NCI-H345 treated with DMSO at 0.1 percent for 48 hours (cell line): ENCODE data around the gene JAKMIP3.
A peak's percentile ranks its signal among the peaks of the same experiment; 100 is the strongest.

ENCODE experiments used
- DNase-seq: peaks from one replicate; lab custom pipeline; 2025; ENCODE audit not compliant: unreplicated experiment; lab: John Stamatoyannopoulos, UW

Gene JAKMIP3

DNA sequence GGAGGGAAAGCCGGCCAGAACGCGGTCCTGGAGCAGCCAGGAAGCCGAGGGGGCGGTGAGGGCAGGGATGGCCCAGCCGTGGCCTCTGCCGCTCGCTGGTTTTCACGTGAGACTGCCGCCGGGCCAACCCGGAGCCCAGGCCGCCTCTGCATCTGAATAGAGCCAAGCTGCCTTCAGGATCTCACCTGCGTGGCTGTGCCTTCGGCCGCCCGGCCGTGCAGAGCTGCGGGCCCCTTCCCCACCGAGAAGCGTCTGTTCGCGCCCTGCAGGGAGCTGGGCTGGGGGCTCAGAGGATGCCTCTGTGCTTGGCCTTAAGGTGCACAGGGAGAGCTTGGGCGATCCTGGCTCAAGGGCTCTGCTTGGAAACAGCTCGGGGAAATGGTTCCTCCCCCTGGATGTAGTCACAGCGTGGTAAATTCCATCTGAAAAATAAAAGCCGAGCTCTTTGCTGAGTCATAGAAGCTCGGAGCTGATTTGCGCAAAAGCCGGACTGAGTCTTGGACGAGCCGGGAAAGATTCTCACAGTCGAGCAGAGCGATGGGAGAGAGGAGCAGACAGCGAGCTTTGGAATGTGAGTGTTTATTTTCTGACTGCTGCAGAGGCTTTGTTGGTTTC is at the start of gene JAKMIP3:
Gene JAKMIP3 (plus strand): TSS at position 456 of the 615 bp plus-strand sequence. CDS start 38,863 bp downstream, outside the sequence.
- DNase-seq: no peak

DNA sequence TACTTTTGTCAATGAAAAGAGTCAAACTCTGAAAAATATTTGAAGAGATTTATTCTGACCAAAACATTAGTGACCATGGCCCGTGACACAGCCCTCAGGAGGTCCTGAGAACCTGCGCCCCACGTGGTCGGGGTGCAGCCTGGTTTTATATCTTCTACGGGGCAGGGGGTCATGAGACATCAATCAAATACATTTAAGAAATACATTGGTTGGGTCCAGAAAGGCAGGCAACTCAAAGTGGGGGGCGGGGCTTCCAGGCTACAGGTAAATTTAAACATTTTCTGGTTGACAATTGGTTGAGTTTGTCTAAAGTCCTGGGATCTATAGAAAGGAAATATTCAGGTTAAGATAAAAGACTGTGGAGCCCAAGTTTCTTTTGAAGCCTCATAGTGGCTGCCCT is 49.2 kb upstream of the JAKMIP3 start:
- DNase-seq: no peak

DNA sequence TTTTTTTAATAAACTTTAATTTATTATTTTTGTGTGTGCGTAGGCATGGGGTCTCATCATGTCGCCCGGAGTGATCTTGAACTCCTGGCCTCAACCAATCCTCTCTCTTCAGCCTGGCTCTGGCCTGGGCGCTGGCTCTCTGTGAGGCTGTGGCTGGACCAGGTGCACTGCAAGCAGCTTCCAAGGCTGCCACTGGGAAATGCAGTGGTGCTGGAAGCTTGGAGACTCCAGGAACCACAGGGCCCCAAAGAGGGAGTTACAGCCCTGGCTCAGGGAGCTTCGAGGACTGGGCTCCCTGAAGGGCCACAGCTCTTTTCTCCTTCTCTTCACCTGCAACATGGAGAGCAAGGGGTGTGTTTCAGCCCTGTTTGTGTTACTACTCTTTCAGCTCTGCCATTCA is 47.3 kb upstream of the JAKMIP3 start:
- DNase-seq: no peak

DNA sequence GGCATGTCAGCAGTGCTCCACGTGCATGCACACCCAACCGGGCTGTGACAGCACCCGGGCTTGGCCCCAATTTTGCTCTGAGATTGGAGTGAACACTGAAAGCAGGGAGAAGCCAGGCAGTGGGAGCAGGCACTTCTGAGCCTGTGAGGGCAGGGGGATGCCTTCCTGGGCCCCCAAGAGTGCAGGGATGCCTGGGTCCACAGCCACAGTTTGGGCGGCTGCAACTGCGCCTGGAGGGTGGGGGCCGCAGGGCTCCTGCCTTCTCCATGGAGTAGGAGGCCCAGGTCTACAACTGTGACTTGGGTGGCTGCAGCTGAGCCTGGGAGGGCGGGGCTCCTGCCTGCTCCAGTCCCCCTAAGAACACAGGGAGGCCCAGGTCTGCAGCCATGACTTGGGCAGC is 46.4 kb upstream of the JAKMIP3 start:
- DNase-seq: no peak

DNA sequence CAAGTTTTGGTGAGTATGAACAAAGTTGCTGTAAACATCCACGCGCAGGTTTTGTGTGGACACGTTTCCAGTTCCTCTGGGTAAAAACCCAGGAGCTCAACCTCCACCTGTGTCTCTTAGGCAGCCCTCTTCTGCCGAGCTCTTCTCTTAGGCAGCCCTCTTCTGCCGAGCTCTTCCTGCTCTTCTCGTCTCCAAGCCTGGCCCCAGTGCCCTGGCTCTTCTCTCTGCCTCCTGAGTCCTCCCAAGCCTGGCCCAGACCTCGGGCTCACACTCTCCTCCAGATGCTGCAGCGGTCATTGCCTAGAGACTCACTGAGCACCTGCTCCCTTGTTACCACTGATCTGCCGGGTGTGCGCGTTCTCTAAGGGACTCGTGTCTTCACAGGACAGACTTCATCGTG is 45.3 kb upstream of the JAKMIP3 start:
- DNase-seq: no peak

DNA sequence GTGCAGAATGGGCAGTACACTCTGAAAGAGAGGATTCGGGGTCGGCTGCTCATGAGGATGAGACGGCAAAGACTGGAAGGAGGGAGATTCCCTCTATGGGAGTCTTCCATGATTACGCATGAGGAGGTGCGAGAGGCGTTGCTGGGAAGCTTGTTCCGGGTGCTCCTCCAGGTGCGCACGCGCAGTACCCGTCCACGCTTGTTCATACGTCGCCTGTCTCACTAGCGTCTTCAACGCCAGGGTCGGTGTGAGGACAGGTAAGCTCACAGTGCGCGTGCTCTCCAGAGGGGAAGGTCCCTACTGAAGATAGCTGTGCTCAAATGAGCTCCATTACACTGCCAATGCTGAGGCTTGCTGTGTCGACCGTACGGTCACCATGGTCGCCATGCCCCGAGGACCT is 44.7 kb upstream of the JAKMIP3 start:
- DNase-seq: no peak

DNA sequence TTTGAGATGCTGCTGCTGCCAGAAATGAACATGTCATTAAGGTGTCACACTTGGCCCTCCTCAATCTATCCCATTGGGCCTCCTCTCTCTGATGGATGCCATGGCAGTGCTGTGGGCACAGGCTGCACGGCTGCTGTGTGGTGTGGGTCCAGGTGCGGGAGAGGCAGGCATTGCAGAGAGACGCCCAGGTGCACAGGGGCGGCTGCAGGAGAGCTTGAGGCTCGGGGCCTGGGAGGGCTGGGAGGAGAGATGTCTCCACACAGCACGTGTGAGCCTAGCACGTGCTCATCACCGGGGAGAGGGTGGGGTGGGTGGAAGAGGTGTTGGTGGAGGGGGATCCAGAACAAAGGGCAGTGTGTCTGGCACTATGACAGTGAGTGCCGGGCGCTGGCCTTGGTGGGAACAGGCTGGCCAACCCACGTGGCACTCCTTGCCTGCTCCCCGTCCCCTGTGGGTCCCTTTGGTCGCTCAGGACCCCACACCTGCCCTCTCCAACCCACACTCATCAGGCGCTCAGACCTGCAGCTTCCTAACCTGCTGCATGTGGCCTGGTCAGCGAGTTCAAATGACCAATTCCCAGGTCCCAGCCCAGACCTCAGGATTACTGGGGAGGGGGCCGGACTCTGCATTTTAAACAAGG is 44.1 kb upstream of the JAKMIP3 start:
- no peak for DNase-seq

DNA sequence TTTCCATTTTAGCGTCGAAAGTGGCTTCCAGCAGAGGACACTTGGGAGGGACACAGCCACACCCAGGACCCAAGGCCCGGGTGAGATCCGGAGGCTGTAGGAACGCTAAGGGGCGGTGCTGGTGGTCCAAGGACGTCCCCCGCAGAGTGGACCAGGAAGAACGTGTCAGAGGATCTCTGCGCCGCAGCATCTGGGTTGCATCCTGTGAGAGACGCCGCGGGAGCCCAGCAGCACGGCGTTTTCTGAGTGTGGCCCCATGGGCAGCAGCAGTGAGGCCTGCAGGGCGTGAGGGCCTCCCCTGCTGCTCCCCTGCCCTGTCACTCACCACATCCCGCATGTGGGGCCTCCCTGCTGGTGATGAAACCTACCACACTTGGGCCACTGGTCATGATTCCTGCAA is 43.5 kb upstream of the JAKMIP3 start:
- DNase-seq: no peak

DNA sequence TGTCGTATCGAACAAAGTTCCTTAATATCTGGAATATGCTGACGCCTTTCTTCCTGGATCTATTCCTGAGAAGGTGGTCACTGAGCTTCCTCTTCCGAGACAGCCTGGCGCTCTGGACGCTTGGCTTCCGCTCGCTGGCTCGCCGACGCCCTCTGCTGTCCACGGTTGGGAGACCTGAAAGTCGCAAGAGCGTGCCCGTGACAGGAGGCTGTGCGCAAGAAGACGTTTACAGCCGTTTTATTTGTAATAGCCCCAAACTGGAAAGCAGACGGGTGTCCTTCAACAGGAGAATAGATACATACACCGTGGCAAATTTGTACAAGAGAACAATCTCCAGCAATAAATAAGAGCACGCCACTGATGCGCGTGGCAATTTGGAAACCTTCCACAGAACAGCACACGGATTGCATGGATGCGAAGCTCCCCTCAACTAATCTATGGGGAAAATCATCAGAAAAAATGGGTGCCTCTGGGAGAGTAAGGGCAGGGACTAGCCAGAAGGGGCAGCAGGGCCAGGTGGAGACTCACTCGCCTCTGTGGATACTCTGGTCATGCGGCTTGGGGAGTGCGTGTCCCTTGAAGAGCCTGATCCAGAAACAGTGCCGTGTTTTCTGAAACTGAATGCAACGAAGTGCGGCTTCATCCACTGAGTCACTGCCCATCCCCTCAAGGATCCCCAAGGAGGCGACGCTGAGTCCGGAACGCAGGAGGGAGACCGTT is 42.5 kb upstream of the JAKMIP3 start:
- peak; percentile 4 for DNase-seq

DNA sequence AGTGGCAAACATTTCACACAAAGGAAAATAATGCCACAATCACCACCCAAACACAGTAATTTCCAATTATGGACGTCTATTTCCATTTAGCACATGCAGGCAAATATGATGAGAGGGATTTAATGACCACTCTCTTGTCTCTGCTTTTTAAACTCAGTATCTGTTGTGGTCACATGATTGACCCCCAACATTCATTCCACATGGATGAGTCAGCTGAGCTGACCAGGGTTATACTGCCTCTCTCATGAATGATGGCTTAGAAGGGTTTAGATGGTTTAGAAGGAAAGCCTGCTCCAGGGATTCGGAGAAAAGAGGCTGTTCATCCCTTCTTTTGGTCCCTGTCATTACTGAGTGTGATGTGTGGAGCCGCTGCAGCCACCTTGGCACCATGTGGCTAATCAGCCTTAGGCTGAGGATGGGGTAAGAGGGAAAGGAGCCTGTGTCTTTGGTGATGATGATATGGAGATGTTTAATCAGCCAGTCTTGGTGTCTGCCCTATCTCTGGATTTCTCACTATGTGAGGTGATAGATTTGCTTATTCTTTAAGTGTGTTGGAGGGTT is 38.2 kb upstream of the JAKMIP3 start:
- no peak for DNase-seq

DNA sequence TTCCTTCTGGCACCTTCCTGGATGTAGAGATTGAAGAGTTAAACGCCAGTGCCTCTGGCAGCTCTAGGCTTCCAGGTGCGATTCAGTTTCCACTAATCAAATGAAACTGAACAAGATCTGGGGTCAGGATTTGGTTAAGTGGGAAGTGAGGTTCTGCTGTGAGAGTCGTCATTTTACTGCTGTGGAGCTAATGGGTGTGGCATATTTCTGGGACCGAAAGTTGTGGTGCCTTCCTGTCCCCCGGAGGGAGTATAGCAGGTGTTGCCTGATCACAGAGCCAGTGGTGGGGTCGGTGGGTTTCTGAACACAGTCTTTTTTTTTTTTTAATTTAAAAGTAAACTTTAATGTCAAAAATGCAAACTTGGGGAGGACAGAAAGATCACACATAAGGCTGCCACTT is 37.0 kb upstream of the JAKMIP3 start:
- no peak for DNase-seq

DNA sequence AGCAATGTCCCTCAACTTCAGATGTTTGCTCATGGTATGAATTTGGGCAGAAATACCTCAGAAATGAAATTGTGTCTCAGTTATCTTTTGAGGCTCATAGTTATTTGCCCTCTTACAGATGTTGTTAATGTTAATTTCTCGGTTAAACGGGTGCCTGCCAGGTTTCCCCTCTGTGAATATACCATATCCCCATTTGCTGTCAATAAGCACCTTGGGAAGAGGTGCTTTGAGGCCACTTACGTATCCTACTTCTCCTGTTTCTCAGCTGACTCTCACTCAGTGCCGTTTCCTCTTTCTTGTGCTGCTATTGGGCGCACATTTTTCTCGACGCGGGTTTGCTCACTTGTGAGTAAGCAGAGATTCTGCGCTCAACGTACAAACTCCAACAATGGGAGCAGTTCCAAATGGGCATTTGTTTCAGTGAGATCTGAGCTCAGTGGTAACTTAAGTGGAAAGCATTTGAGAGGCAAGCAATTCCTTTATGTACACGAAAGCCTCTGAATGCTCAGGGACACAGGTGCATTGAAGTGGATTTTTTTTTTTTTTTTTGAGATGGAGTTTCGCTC is 34.8 kb upstream of the JAKMIP3 start:
- peak; percentile 52 for DNase-seq

DNA sequence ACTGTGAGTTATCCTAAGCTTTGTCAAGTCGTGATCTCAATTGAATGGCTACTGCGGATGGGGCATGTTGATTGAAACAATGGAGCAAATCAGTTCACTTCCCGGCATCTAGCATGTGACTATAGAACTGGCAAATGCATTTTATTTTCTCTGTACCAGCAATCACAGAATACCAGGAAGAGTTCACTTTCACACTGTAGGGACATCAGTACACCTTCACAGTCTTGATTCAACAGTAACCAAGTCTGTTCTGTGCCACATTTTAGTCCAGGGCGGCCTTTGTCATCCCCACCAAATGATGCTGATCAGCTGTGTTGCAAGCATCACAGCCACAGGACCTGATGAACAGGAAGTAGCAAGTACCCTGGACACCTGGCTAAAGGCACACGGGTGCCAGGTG is 32.1 kb upstream of the JAKMIP3 start:
- no peak for DNase-seq

DNA sequence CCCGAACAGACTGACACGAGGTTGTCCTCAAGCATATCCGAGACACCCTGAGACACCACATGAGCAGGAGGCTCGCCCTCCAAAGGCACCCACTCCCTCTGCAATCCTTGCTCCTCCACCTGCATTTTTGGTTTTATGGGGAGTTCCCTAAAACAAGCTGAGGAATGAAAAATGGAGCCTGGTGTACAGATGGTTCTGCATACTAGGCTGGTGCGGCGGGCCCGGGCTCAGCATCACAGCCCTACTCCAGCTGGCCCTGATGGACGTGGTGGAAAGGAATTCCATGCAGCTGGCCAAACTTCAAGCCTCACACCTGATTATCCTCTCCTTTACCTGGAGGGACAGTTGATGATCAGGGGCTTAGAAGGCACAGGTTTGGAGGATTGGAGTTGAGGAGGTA is 30.3 kb upstream of the JAKMIP3 start:
- no peak for DNase-seq

DNA sequence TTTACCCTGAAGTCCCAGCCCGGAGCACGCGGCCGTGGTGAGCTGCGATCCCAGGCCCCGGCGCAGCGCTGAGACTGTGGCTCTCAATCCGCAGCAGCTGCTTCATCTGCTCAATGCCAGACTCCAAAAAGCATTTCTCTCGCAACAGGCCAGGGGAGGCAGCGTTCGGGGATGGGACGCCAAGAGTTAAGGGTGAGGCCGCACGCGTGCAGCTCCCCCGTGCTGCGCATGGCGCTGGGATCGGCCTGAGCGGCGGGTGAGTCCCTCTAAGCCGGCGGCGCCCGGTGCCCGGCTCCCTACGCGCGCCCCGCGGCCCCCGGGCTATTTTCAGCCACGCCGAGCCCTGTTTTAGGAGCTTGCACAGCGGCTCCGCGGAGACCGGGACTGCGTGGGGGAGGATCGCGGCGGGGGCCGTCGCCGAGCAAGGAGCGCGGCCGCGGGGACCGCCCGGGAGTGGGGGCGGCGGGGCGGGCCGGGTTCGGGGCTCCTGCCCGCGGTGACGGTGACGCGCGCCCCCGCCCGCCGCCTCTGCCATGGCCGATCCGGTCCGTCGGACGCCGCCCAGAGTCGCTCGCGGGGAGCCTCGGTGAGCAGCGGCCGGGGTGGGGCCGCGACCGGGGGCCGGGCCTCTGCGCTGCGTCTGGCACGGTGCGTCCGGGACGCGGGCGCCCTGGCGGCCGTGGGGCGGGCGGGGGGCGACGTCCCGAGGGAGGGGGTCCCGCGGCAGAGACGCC is 29.4 kb upstream of the JAKMIP3 start:
- no peak for DNase-seq

DNA sequence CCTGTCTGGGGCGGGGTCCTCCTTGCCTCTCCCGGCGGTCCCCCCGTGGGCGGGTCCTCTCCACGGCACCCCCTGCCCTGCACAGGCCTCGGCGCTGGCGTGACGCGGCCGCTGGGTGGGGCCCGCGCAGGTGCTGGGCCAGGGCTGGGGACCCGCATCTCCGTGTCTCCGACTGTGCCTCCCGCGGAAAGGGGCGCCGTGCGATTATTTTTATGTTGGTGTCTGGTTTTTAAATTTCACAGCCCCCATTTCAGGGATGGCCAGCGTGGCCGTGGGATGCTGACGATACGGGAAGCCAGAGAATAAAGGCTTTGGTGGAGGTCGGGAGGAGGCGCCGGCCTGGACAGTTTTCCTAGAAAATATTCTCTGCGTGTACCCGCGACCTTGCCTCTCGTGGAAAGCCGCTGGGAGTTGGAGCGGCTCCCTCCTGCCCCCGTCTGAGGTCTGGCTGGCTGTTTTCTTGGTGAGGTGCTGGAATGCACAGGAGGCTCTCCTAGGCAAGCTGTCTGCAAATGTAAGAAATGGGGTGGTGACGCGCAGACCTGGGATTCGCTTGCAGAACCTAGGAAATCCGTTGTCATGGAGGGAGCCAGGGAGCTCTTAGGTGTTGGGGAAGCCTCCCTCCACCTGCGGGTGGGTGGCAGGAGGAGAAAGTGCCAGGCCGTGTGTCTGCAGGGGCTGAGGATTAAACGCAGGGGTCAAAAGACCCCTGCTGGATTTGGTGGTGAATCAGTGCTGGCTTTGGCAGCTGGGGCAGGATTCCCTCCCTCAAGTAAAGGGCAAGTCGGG is 28.7 kb upstream of the JAKMIP3 start:
- DNase-seq: no peak

DNA sequence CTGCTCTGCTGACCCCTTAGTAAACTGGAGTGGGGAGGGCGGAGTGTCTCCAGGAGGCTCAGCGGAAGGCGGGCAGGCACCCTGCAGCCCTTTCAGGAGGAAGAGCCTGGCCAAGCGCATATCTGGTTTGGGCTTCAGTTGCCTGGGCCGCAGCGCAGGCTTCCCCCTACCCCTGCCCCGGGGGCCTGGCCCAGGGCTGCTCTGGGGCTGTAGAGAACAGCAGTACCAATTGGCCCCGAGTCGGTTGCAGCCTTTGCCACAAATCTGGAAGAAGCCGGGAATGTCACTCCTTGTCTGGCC is 28.1 kb upstream of the JAKMIP3 start:
- DNase-seq: no peak

DNA sequence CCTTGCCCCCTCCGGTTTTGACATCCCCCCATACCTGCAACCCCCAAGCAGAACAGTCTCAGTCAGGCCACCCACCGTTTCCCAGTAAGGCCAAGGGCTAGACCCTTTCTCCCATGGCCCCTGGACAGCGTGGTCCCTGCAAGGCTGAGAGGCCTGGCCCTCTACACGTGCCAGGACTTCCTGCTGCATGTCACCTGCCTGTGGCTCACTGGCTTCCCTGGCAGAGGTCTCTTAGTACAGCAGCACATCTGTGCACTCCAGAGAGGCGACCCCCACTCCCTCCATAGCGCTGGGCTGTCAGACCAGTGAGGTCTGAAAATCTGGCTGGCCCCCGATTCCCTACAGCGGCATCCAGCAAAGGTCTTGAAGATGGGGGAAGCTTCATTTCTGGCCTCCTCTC is 26.4 kb upstream of the JAKMIP3 start:
- DNase-seq: no peak

DNA sequence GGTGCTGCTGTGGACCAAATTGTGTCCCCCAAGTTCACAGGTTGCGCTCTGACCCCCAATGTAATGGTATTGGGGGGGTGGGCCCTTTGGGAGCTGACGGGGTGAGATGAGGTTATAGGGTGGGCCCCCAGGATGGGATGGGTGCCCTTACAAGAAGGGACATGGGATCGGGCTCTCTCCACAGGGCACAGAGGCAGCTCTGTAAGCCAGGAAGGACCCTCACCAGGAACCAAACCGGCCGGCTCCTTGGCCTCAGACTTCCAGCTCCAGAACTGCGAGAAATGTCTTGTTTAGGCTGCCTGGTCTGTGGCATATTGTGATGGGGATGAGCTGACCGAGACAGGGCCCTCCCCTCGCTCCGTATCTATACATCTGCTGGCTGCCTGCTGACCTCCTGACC is 25.7 kb upstream of the JAKMIP3 start:
- DNase-seq: no peak

DNA sequence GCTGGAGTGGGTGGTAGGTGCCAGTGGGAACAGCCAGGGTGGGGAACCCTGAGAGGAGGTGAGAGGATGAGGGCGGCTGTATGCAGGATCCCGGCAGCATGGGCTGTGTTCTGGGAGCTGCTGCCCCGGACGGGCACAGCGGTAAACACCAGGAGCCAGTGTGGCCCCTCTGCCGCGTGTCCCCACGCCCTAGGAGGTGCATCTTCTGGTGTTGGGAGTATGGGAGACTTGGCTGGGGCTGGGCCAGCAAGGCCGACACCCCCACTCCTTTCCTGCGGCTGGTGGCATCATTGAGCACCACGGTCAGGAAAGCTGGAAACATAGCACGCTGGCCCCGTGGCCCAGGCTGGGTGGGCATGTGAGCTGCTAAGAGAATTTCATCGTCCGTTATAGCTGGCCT is 24.4 kb upstream of the JAKMIP3 start:
- DNase-seq: no peak
